Heart left ventricle (tissue), 16 donors: ENCODE results near the gene USP13. TPM values are rescaled to one million over a fixed set of nuclear protein-coding genes. Genes with fewer than 3 reads are reported as not detected.

Source experiments
- ATAC-seq, 4 donors: fragments of 200-7000 bp; cut with Tn5 transposase; one replicate each; pipeline ENCODE4 v1.9.1; 2020 to 2022; ENCODE audit warnings: moderate library complexity in 4 of 4, mild to moderate bottlenecking in 3 of 4, moderate number of reproducible peaks in 1 of 4
- DNase-seq, 5 donors: peaks; one replicate each; pipeline ENCODE4 v3.0.0-alpha.2; 2020
- H3K27ac ChIP-seq, 12 donors: fragments of 200-600 bp; sonication (generic) in 4 of 12; one replicate each; pipeline versions ENCODE4 v1.5.0 to v1.8.0; 2016 to 2022; ENCODE audit warnings: mild to moderate bottlenecking in 2 of 12
- H3K27me3 ChIP-seq, 9 donors: fragments of 200-600 bp; sonication (generic) in 2 of 9; one replicate each; pipeline versions ENCODE4 v1.5.1 to v1.8.0; 2016 to 2022; ENCODE audit warnings: mild to moderate bottlenecking in 3 of 9
- H3K36me3 ChIP-seq, 9 donors: fragments of 200-600 bp; sonication (generic) in 2 of 9; one replicate each; pipeline versions ENCODE4 v1.5.0 to v1.8.0; 2018 to 2022; ENCODE audit warnings: mild to moderate bottlenecking in 2 of 9
- H3K4me1 ChIP-seq, 12 donors: fragments of 200-600 bp; sonication (generic) in 4 of 12; one replicate each; pipeline versions ENCODE4 v1.5.0 to v1.8.0; 2016 to 2022; ENCODE audit warnings: mild to moderate bottlenecking in 3 of 12
- H3K4me3 ChIP-seq, 12 donors: fragments of 200-600 bp; sonication (generic) in 4 of 12; one replicate each; pipeline versions ENCODE4 v1.5.0 to v1.8.0; 2017 to 2022; ENCODE audit warnings: mild to moderate bottlenecking in 9 of 12, moderate library complexity in 4 of 12
- H3K9me3 ChIP-seq, 12 donors: fragments of 200-600 bp; sonication (generic) in 4 of 12; one replicate each; pipeline versions ENCODE4 v1.5.0 to v1.8.0; 2016 to 2022; ENCODE audit warnings: mild to moderate bottlenecking in 1 of 12
- POLR2A ChIP-seq, 2 donors: fragments of 450-650 bp; IDR thresholded peaks; one replicate each; pipeline ENCODE4 v1.6.1; 2017; ENCODE audit warnings: antibody characterized with exemption in 2 of 2, mild to moderate bottlenecking in 2 of 2, moderate library complexity in 2 of 2
- WGBS, 4 donors: extraction: QIAGEN DNeasy Blood & Tissue Kit in 2 of 4; methylation state at CpG; one replicate each; pipeline versions ENCODE4 v1.1.5 to v1.1.7; 2013 to 2018; 5-methylcytosine and 5-hydroxymethylcytosine counted together
- intact Hi-C, 10 donors: fragments of 100-400 bp; cut with DNase I; formaldehyde crosslinking; loops; one replicate each; pipeline versions ENCODE4 v1.11.1 to v1.14.2; 2022
- polyA plus RNA-seq, 2 donors: library from polyadenylated mRNA; stranded (reverse); fragments of 200-250 nt; gene quantifications; one replicate each; pipeline ENCODE4 v1.2.3, GENCODE V29; 2013
- total RNA-seq, 9 donors: library from RNA; depleted of rRNA in 2 of 9; stranded (reverse); fragments of >200 nt in 2 of 9; fragmentation: NEBNext Ultra II Directional in 3 of 9; extraction: Animal tissue kit (Norgen Biotek cat#: 25700) in 3 of 9; gene quantifications; one replicate each; pipeline versions ENCODE4 v1.1.0 to v1.2.4, GENCODE V29; 2016 to 2023
- TF ChIP-seq, protein P1 (sequence below), 12 donors: fragments of 200-600 bp; sonication (generic) in 4 of 12; IDR thresholded peaks; one replicate each; pipeline versions ENCODE4 v1.5.0 to v1.8.0; 2018 to 2022; ENCODE audit warnings: antibody characterized with exemption in 12 of 12, mild to moderate bottlenecking in 5 of 12
- donor health status: ischemic (EF 13 %, LVEDD 7.1; RV severe dilation, severe dysfunction).
- donor health status: healthy with polysubstance abuse.
- donor health status: DM: no; HTN: yes; CAD: no.
- donor health status: DM: no; HTN: no; CAD: no.
- donor health status: ischemic (EF 25% LVEDD 6.9; RV normal size, moderate dysfunction).
- donor health status: ischemic (EF 25% LVEDD 5.7; RV mildly dilated, moderate dysfunction).
- donor health status: healthy.
- donor health status: DM: yes; HTN: yes; CAD: no.
- donor health status: ischemic (EF 35%, LVEDD 5.7; RV mildly dilated, moderate dysfunction).
- donor health status: nonischemic (EF 11% LVEDD 7.7; RV severe dilation, severe dysfunction).
- donor health status: DM: yes; HTN: yes; CAD: no.
- donor health status: PGD.
- donor health status: ischemic (EF 29% LVEDD 5.4; RV normal size, mild dysfunction).
- donor health status: nonischemic (EF 23%, LVEDD 6.1; RV moderate dilation, normal function).

USP13 gene
- total and polyA plus RNA-seq, 11 donors = 29.2 to 287 (median 137) TPM

DNA sequence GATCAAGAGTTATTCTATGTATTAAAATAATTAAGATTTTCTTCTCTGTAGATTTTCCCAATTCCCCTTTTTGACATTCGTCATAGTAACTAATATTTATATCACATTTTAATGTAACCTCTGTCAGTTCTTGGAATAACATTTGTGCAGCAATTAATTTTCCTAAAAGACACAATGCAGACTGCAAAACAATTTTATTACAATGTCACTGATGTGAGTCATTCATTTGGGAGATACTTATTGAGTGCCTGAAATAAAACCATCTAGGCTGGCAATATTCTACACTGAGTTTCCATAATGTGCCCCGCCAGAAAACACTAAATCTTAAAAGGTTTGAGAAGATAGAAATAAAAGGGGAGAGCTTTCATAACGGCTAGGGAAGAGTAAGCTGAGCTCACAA lies 6.7 kb upstream of the USP13 start:
- ATAC-seq (no peak), DNase-seq (no peak)
- TF ChIP-seq, protein P1, sequence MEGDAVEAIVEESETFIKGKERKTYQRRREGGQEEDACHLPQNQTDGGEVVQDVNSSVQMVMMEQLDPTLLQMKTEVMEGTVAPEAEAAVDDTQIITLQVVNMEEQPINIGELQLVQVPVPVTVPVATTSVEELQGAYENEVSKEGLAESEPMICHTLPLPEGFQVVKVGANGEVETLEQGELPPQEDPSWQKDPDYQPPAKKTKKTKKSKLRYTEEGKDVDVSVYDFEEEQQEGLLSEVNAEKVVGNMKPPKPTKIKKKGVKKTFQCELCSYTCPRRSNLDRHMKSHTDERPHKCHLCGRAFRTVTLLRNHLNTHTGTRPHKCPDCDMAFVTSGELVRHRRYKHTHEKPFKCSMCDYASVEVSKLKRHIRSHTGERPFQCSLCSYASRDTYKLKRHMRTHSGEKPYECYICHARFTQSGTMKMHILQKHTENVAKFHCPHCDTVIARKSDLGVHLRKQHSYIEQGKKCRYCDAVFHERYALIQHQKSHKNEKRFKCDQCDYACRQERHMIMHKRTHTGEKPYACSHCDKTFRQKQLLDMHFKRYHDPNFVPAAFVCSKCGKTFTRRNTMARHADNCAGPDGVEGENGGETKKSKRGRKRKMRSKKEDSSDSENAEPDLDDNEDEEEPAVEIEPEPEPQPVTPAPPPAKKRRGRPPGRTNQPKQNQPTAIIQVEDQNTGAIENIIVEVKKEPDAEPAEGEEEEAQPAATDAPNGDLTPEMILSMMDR (IDR thresholded peaks at IDR 0.05) = no peak
- no peak for TF ChIP-seq POLR2A (IDR thresholded peaks at IDR 0.05)
- H3K9me3 ChIP-seq = no peaks in the 10 kb centered on the region
- no peak overlapping the region for H3K4me3 ChIP-seq
- H3K4me1 ChIP-seq = no peaks in the 10 kb centered on the region
- intact Hi-C loops = no loop called here
- H3K27ac ChIP-seq = no peak overlapping the region
- WGBS, 4 donors = 79 to 86% (median 84%) methylated on average over 3 of the region's 3 CpGs
- H3K27me3 ChIP-seq = no peaks in the 10 kb centered on the region
- H3K36me3 ChIP-seq = no peaks in the 10 kb centered on the region

GRCh38 chr3:179651687-179652446 lies 973 bp upstream of the USP13 start:
- DNase-seq = no peak
- Histone ChIP-seq H3K27me3 (no peaks in the 10 kb centered on the region), H3K4me1 (peaks cover 0 to 26% (median 8%) of the 10 kb centered on the region in 12 donors), H3K36me3 (no peaks in the 10 kb centered on the region), H3K27ac (peak overlapping the region in 9 of 12 donors; percentile 88 to 97 (median 93)), H3K9me3 (no peaks in the 10 kb centered on the region), H3K4me3 (peak overlapping the region in 11 of 12 donors; percentile 70 to 93 (median 88))
- WGBS, 4 donors = 56 to 62% (median 58%) methylated on average over 11 of the region's 11 CpGs
- intact Hi-C loops = loop anchor here in 6 of 10 donors (5.0 to 10.0 kb wide), 5 partner anchors 65 to 93 kb away; no protein-coding TSS in a partner anchor
- TF ChIP-seq POLR2A (IDR thresholded peaks at IDR 0.05) = no peak
- TF ChIP-seq, protein P1 (IDR thresholded peaks at IDR 0.05) = no peak
- no peak for ATAC-seq

- 0 to 1% (median 1%) methylated on average over 15 to 77 of the region's 77 CpGs for WGBS, 4 donors
- DNase-seq = peak; percentile 77 to 89 (median 85)
- Histone ChIP-seq H3K36me3 (no peaks in the 10 kb centered on the region), H3K27me3 (no peaks in the 10 kb centered on the region), H3K4me3 (peak overlapping the region; percentile 61 to 93 (median 88)), H3K9me3 (no peaks in the 10 kb centered on the region), H3K4me1 (peaks cover 0 to 30% (median 8%) of the 10 kb centered on the region in 12 donors), H3K27ac (peak overlapping the region; percentile 86 to 97 (median 92))
- peak; percentile 78 to 88 (median 86) for ATAC-seq
- TF ChIP-seq POLR2A (IDR thresholded peaks at IDR 0.05) = no peak
- TF ChIP-seq, protein P1 (IDR thresholded peaks at IDR 0.05) = peak in 6 of 12 donors; percentile 10 to 40 (median 30)
- intact Hi-C loops = loop anchor here in 6 of 10 donors (5.0 to 10.0 kb wide), 5 partner anchors 64 to 92 kb away; no protein-coding TSS in a partner anchor
These were observed 407 bp downstream of the USP13 start for GRCh38 chr3:179653096-179653797.

- H3K9me3 ChIP-seq = no peaks in the 10 kb centered on the region
- intact Hi-C loops = loop anchor here in 4 of 10 donors (2.0 to 10.0 kb wide), 4 partner anchors 78 to 90 kb away; no protein-coding TSS in a partner anchor
- ATAC-seq (no peak), DNase-seq (no peak)
- 56 to 70% (median 67%) methylated on average over 2 of the region's 2 CpGs for WGBS, 4 donors
- H3K36me3 ChIP-seq = no peaks in the 10 kb centered on the region
- TF ChIP-seq, protein P1 (IDR thresholded peaks at IDR 0.05) = no peak
- peak overlapping the region in 8 of 12 donors; percentile 70 to 92 (median 88) for H3K4me3 ChIP-seq
- H3K27me3 ChIP-seq = no peaks in the 10 kb centered on the region
- H3K27ac ChIP-seq = peak overlapping the region; percentile 86 to 97 (median 92)
- peaks cover 0 to 47% (median 10%) of the 10 kb centered on the region in 12 donors for H3K4me1 ChIP-seq
These were observed 2.4 kb downstream of the USP13 start for GRCh38 chr3:179655236-179655635.
